ENCODE results near the gene EGFL8.

DNA sequence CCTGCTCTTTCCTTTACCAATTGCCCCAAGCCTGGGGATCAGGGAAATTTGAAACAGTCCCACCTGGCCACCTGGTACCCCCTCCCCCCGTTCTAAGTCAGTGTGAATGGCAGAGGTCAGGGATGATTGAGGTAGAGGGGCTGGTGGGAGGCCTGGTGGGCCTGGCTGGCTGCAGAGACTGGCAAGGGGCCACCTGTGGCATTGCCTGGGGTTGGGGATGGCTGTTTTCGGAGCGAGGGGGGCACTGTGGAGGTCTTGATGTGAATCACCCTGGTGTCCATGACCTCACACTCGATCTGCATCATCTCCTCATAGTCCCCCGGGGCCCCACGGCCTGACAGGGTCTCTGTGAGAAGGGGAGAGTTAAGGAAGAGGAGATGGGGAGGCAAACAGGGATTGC is 48.8 kb upstream of the EGFL8 start:
- TF ChIP-seq HNF4G (IDR thresholded peaks at IDR 0.05) (no peak), TAF1 (conservative IDR thresholded peaks at IDR 0.05) (no peak), RXRA (IDR thresholded peaks at IDR 0.05) (no peak), JUND (IDR thresholded peaks at IDR 0.05) (no peak), GABPA (IDR thresholded peaks at IDR 0.05 in 1 of 2, conservative IDR thresholded peaks at IDR 0.05 in 1 of 2) (no peak), NR2F2 (IDR thresholded peaks at IDR 0.05) (no peak), SP1 (IDR thresholded peaks at IDR 0.05) (no peak)
- TF ChIP-seq, protein P1, sequence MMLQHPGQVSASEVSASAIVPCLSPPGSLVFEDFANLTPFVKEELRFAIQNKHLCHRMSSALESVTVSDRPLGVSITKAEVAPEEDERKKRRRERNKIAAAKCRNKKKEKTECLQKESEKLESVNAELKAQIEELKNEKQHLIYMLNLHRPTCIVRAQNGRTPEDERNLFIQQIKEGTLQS (IDR thresholded peaks at IDR 0.05): no peak
- TF ChIP-seq, protein P2, sequence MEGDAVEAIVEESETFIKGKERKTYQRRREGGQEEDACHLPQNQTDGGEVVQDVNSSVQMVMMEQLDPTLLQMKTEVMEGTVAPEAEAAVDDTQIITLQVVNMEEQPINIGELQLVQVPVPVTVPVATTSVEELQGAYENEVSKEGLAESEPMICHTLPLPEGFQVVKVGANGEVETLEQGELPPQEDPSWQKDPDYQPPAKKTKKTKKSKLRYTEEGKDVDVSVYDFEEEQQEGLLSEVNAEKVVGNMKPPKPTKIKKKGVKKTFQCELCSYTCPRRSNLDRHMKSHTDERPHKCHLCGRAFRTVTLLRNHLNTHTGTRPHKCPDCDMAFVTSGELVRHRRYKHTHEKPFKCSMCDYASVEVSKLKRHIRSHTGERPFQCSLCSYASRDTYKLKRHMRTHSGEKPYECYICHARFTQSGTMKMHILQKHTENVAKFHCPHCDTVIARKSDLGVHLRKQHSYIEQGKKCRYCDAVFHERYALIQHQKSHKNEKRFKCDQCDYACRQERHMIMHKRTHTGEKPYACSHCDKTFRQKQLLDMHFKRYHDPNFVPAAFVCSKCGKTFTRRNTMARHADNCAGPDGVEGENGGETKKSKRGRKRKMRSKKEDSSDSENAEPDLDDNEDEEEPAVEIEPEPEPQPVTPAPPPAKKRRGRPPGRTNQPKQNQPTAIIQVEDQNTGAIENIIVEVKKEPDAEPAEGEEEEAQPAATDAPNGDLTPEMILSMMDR (IDR thresholded peaks at IDR 0.05; ENCODE audit: low read depth, low read length, missing input control): no peak
- TF ChIP-seq, protein P3, sequence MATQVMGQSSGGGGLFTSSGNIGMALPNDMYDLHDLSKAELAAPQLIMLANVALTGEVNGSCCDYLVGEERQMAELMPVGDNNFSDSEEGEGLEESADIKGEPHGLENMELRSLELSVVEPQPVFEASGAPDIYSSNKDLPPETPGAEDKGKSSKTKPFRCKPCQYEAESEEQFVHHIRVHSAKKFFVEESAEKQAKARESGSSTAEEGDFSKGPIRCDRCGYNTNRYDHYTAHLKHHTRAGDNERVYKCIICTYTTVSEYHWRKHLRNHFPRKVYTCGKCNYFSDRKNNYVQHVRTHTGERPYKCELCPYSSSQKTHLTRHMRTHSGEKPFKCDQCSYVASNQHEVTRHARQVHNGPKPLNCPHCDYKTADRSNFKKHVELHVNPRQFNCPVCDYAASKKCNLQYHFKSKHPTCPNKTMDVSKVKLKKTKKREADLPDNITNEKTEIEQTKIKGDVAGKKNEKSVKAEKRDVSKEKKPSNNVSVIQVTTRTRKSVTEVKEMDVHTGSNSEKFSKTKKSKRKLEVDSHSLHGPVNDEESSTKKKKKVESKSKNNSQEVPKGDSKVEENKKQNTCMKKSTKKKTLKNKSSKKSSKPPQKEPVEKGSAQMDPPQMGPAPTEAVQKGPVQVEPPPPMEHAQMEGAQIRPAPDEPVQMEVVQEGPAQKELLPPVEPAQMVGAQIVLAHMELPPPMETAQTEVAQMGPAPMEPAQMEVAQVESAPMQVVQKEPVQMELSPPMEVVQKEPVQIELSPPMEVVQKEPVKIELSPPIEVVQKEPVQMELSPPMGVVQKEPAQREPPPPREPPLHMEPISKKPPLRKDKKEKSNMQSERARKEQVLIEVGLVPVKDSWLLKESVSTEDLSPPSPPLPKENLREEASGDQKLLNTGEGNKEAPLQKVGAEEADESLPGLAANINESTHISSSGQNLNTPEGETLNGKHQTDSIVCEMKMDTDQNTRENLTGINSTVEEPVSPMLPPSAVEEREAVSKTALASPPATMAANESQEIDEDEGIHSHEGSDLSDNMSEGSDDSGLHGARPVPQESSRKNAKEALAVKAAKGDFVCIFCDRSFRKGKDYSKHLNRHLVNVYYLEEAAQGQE (IDR thresholded peaks at IDR 0.05): no peak
- TF ChIP-seq, protein P4, sequence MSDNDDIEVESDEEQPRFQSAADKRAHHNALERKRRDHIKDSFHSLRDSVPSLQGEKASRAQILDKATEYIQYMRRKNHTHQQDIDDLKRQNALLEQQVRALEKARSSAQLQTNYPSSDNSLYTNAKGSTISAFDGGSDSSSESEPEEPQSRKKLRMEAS (IDR thresholded peaks at IDR 0.05): no peak
